GM21825 (cell line): ENCODE results near the gene GPRIN2.
"Not testable (repeated sequence)": the region's sequence is repeated elsewhere in the genome, so short reads cannot be mapped to it uniquely, and the experiment has no call there.

ENCODE experiments used
- ATAC-seq: cut with Tn5 transposase; IDR thresholded peaks from one replicate; pipeline ENCODE4 v1.9.1; 2021; ENCODE audit warnings: mild to moderate bottlenecking, moderate library complexity; ENCODE audit not compliant: unreplicated experiment

The GPRIN2 gene

DNA sequence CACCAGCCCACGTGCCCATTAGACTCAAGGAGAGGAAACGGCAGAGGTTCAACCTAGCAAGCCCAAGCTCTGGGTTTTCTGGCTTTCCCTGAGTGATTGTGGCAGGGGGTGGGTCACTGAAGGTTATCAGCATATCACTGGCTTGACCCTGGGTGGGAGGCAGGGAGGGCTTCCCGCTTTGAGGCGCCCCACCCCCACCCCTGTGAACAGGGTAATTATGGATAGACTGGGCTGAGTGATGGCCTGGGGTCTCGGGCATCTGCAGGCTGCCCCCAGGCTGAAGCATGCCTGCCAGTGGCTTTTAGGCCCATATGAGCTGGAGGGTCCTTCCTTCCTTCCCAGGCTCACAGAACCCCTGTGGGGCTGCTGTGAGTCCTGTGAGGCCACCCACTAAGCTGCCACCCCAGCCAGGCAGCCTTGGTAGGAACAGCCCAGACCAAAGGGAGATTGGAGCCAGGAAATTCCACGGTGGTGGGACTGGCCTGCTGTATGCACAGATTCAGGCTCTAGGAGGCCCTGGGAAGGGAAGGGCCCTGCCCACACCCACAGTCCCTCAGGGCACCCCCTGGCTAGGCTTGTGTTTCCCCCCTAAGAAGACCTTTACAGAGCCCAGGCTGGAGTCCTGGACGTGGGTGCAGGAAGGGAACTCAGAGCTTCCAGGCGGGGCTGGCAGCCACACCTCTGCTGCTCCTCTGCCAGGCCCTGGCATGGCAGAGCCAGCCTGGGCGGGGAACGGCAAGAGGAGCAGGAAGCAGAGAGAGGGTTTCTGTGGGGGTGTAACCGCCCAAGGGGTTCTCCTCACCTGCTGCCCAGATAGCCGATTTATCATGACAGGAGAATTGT lies 33.1 kb downstream of the GPRIN2 start:
- no peak for ATAC-seq

DNA sequence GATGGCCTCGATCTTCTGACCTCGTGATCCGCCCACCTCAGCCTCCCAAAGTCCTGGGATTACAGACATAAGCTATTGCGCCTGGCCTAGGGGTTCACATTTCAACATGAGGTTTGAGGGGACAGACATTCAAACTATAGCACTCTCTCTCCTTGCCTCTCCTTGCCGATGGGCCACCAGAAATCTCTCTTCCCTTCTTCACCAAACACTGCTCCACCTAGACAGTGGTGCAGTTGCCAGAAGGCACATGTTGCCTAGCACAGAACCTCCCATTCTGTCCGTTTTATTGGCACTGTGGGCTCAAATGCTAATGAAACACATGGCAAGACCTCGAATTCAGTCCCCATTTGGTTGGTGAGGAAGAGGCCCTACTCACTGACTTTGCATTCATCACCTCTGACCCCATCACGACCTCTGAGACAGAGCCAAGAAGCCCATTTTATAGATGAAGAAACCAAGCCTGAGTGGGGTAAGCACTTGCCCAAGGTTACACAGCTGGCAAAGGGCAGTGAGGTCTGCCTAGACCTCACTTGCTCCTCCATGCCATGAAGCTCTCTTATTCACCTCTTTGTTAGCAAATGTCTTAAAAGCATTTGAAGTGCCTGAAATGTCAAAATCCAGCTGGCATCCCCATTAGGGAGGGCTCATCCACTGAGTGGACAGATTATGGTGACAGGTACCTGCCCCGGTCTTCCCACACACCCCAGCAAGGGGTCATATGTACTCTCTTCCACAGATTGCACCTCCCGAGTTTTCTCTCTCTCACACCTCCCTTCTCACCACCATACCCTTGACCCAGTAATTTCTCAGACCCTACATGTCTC lies 34.0 kb downstream of the GPRIN2 start:
- ATAC-seq: no peak

DNA sequence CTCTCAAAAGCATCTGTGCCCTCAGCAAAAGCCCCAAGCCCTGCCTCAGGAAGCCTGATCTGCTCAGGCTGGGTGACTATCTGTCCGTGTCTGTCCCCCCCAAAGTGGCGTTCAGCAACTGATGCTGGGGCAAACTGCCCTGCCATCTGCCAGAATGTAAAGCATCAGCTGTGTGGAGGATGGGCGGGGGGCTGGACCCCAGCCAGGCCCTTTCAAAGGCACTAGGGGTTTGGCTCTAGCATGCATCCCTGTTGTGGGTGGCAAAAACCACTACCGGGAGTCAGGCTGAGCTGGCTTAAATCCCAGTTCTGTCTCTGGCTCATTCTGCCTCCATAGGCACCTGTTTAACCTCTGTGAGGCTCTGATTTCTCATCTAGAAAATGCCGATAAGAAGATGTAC lies 35.5 kb downstream of the GPRIN2 start:
- no peak for ATAC-seq

DNA sequence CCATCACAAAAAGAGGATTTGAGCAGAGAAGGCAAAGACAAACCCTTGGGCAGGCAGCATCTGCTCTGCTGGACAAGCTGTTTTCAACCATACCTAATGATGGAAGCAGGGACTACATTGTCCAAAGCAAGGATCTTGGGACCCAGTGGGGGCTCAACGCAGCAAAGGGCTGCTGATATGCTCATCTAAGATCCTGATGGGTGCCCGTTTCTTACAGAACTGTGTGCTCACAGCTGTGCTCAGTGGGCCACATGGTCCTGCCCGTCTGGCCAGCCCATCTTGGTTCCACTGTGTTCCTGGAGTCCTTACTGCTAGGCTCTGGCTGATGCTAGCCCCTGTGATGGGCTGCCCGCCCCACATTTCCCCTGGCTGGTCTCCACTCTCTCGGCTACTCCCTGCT lies 36.1 kb downstream of the GPRIN2 start:
- ATAC-seq: no peak

DNA sequence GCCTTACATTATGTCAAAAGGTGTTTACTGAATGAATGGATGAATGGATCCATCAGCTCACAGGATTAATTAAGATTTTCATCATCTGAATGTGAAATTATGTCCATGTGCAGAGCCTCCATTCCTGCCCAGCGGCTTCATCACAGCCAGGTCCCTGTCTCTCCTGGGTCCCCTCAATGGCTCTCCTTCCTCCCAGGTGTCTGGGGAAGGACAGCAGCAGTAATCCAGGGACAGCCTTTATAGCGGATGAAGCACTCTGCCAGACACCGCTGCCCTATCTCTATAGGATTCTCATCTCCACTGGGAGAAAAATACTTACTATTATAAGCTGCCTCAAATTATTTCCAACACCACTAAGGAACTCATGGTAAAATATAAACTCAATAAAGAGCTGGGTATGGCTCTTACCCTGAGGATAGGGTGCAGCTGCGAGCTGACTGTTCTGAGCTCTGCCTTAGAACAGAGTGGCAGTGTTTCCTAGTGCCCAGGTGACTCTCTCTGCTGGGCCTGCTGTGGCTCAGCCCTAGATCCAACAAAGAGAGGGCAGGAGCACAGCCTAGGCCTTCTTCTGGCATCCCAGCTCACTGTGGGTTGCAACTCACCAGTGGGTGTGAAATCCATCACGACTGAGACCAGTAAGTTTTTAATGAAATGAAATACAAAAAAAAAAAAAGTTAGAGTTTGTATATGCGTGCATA lies 38.3 kb downstream of the GPRIN2 start:
- ATAC-seq: no peak

DNA sequence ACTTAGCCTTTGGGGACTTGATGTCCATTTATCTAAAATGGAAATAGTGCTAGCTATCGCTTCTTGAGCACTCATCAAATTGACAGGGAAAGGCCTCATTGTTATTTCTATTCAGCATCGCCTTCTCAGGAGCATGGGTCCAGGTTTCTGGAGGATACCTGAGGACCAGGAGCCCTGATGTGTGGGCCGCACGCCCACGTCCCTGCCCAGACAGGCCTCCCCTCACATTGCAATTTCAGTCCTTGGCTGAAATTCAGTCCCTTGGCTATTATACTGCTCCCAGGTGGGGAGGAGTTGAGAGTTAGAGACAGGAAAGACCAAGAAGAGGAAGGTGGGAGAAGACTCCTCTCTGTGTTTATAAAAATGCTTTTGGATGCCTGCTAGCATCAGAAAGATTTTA lies 38.9 kb downstream of the GPRIN2 start:
- no peak for ATAC-seq

DNA sequence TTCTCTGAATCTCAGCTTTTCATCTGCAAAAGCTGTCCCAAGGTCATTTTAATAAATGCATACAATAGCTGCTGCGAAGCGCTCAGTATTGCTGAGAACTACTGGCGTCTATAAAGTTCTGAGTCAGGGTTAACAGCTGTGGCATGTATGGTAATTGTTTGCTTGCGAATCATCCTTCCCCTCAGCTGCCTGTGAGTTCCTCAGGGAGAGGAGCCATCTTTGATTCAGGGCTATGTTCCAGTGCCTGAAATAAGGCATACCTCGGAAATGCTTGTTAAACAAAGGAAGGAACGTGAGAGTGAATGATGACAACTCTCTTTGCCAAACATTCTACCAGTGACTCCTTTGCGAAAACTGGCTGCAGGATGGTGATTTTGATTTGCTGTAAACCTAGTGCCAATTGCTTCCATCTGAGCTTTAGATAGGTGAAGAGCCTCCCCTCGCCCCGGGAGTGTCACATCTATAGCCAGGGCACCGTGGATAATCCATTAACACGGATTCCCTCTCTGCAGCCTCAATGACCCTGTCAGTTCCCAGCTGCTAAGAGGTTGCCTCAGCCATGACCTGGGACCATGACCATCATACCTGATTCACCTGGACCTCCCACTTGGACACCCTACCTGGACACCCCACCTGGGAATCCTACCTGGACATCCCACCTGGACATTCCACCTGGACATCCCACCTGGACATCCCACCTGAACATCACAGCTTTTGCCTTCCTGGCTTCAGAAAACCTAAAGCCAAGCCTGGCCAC lies 39.6 kb downstream of the GPRIN2 start:
- ATAC-seq: no peak

DNA sequence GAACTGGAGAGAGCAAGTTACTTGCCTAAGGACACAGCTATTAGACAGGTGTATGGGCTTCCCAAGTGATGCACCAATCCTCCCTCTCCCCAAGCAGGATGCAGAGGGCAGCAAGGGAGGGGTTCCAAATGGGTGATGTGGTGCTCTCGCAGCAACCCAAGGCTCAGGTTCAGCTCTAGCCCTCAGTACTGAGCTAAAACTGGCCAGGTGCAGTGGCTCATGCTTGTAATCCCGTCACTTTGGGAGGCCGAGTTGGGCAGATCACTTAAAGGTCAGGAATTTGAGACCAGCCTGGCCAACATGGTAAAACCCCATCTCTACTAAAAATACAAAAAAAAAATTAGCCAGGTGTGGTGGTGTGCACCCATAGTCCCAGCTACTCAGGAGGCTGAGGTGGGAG lies 40.7 kb downstream of the GPRIN2 start:
- ATAC-seq: no peak

DNA sequence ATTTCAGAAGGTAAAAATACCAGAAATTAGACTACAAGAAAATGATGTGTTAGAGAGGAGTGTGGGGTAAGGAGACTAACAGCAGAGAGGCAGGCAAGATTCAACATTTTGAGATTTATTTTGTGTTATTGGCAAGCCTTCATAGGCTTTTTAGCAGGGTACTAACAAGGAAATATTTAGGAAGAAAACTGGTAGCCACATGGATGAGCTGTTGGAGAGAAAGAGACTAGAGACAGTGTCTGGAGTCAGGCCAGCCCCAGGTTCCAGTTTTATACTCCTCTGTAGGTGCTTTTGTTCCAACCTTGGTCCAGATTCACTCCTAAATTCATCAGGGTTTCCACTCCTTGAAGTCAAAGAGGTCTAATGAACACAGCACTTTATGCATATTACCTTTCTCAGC lies 41.1 kb downstream of the GPRIN2 start:
- ATAC-seq: no peak

DNA sequence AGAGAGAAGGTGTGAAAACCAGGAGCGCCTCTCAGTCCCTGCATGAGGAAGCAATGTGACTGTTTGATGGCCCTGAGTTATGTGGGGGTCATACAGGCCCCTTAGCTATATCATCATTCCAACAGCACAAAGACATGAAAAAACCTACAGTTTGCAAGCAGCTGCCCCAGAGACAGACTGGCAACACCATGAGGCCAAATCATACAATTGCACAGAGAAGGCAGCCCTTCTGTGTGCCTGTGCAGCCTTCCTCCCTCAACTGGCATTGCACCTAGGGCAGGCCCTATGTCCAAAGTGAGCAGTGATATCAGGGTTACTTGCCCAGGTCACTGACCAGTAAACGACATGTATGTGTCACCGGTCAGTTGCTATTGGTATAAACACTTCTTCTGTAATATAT lies 41.6 kb downstream of the GPRIN2 start:
- no peak for ATAC-seq

DNA sequence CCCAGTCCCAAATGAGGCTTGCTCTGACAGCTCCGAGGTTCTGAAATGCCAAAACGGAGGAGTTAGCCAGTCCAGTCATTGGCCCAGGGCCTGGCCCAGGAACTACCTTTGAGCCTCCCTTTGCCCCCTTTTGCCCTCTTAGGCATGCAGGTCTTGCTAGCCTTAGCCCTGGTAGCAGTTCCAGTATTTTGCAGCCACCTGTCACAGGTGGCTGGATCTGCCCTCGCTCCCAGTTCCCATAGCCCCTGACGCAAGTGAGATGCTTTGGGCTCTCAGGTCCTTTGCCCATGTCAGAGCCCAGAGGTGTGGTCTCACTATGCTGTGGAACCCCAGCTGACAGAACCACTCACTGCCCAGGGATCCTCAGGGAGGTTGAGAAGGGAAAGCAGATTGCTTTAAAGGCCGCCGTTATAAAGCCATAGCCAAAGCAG lies 42.0 kb downstream of the GPRIN2 start:
- no peak for ATAC-seq

DNA sequence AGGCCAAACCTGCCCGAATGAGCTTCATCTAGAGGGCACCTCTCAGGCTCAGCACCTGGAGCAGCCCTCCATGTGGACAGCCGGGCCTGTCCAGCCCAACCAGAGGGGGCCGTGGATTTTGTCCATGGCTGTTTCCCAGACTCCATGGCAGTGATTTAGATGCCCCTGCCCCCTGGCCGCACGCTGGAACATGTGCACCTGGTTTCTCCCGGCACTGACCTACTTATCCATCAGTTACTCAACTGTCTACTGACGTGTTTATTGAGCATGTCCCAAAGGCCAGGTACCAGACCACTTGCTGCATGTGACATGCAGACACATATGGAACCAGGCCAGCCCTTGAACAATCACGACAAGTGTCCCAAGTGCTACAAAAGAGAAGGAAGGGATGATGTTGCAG lies 43.1 kb downstream of the GPRIN2 start:
- not testable (repeated sequence) for ATAC-seq

DNA sequence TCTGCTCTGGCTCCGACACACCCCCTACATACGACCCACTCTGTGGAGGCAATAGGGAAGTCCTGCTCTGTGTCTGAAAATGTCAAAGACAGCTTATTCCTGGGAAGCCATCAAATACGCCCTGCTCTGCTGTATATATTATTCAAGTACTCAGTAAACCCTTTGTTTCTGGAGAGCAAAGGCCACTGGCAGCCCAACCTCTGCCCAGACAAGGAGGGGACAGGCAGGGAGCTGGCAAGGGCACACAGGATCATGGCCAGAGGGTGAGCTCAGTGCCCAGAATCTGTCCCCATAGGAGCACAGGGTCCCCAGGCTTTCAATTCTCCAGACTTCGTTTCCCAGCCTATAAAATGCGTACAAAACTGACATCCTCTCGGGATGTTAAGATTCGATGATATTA lies 43.7 kb downstream of the GPRIN2 start:
- not testable (repeated sequence) for ATAC-seq

DNA sequence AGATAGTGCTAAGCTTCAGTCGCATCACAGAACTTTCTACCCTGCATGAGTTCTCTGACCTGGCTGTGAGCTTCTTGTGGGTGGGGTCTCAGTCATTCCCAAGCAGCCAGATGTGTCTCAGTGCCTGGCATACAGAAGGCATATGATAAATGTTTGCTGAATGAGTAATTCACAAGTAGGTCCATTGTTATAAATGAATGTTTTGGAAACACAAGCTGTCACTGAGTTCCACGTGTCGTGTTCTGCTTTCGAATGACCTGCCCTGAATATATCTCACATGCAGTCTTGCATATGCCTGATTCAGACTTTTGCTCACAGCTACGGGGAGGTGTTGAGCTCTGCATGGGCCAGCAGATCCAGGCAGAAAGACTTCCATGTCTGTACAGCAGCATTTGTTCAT lies 44.5 kb downstream of the GPRIN2 start:
- ATAC-seq: not testable (repeated sequence)
